HG02885 (cell line): ENCODE measurements around the gene JARID2.

Experiments used
- ATAC-seq: cut with Tn5 transposase; IDR thresholded peaks from one replicate; pipeline ENCODE4 v1.9.1; 2021; ENCODE audit warnings: mild to moderate bottlenecking; ENCODE audit not compliant: unreplicated experiment, poor library complexity

The JARID2 gene

DNA sequence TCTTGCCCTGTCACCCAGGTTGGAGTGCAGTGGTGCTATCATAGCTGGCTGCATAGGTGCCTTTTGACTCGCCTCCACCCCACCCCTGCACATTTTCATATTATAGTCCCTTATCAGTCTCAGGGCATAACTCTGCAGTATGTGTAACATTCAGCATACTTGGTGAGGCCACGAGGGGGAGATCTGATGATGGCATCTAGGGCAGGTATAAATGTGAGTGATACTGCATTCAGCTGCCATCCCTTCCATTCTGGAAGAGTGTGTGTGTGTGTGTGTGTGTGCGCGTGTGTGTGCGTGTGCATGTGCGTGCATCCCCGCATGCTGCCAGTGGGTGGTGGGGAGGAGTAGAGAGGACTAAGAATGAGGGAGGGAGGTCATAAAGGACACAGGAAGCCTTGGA is 81.4 kb downstream of the JARID2 start:
- ATAC-seq: no peak

DNA sequence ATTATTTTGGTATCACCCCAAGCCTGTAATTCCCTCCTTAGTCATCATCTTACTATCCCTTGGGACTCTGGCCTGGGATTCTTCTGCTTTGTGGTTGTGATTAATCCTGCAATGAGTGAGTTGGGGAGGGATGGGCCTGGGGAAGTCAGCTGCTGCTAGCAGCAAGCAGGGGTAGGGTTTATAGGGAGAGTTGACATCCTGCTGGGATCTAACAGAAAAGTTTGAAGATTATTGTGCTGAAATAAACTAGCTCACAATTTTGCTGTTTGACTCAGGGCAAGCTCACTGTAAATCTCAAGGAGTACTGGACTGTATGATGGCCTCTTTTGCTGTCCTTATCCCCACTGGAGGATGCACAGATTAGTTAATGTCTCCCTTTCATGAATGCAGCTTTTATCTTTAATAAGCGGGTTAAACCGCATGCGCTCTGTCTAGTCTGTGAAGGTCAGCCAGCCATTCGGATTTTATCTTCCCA is 83.4 kb downstream of the JARID2 start:
- ATAC-seq: no peak

DNA sequence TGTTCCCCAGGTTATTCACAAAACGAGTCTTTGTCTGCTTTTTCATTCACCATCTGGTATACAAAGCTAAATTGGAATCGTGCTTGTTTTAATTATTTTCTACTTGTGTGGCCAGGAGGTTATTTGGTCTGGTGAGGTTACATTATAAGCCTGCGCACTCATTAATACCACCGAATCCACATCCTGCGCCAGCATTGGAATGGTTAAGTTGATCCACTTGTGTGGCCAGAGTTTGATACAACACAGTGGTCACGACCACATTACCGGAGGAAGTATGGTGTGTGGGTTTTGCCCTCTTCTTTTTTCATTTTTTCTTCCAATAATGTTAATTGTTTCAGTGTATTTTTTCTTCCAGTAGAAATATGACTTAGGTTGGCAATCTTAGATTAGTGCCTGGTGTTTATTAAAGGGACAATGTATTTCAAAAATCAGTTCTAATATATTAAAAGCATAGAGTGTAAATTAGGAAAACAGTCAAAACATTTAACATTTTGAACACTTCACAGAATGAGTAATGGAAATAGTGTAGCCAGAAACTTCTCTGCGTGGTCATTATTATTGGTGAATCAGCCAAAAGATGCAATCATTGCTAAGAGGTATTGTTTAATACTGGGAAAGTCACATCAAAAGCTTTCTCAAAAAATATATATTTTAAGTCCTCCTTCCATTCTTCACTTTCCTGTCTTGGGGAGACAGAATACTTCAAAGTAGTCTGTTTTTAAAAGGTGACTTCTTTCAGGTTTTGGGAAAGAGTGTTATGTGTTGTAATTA is 84.5 kb downstream of the JARID2 start:
- ATAC-seq: no peak

DNA sequence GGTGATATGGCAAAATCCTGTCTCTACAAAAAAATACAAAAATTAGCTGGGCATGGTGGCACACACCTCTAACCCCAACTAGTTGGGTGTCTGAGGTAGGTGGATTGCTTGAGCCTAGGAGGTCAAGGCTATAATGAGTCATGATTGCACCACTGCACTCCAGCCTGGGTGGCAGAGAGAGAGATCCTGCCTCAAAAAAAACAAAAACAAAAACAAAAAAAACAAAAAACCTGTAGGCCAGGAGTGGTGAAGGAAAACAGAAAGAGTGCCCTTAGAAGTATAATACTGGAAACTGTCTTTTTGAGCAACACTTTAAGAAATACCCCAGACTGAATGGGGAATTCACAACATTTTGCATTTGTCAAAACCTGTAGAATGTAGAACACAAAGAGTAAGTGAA is 85.3 kb downstream of the JARID2 start:
- ATAC-seq: no peak

DNA sequence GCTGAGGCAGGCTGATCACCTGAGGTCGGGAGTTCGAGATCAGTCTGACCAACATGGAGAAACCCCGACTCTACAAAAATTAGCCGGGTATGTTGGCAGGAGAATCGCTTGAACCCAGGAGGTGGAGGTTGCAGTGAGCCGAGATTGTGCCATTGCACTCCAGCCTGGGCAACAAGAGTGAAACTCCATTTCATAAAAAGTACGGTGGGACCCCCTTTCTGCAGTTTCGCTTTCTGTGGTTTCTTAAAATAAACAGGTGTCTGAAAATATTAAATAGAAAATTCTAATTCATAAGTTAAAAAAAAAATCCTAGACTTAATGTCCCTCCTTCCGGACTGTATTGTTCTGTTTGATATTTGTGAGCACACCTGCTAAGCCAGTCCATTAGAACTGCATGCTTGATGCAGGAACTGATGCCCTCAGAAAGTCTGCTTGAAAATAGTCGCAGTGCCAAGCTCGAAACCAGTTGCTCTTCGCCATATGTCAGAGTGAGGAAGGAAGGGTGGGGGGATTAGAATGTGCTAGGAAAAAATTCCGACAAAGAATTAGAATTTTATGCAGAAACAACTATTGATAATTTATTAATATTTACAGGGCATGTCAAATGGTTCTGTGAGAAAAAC is 85.9 kb downstream of the JARID2 start:
- ATAC-seq: no peak

DNA sequence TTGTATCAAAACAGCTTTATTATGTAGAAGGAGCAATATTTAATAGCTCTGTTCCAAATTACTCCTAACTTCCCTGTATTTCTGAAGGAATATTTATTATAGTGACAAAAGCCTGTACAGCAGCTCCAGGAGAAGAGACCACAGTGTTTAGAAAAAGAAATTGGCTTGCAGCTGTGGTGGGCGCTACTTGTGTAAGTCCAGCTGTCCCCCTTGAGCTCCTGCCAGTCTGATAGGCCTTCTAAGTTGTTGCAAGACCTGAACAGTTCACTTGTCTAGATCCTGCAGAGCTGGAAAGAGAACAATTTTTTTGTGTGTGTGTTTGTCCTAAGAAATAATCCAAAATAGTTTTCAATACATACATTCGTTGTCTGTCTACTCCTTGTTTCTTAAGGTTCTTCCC is 86.6 kb downstream of the JARID2 start:
- ATAC-seq: no peak

DNA sequence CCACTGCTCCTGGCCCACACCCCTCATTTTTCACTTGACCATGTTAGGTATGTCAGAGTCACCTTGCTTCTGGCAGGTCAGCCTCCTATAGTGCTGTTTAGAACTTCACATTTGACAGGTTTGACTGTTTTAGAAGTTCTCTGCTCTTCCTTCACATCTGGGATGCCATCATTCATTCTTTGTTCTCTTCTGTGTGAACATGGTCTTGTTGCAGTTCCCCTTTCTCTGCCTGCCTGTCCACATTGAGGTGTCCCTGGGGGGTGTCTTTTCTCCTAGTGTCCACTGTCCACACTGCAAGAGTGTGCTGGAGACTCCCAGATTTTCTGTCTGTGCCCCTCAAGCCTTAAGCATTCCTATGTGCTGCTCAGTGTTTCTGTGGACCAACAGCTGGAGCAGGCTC is 89.5 kb downstream of the JARID2 start:
- ATAC-seq: no peak

DNA sequence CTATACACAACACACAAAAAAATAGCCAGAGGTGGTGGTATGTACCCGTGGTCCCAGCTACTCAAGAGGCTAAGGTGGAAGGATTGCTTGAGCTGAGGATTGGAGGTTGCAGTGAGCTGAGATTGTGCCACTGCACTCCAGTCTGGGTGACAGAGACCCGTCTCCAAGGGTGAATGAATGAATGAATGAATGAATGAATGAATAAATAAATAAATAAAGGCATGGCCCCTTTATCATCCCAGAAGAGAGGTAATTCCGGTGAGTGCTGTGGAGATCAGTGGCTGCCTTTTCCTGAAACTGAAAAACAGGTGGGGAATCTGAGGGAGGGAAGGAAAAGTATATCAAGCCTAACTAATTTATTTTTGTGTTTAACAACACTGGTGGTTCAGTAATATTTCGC is 90.0 kb downstream of the JARID2 start:
- ATAC-seq: no peak

DNA sequence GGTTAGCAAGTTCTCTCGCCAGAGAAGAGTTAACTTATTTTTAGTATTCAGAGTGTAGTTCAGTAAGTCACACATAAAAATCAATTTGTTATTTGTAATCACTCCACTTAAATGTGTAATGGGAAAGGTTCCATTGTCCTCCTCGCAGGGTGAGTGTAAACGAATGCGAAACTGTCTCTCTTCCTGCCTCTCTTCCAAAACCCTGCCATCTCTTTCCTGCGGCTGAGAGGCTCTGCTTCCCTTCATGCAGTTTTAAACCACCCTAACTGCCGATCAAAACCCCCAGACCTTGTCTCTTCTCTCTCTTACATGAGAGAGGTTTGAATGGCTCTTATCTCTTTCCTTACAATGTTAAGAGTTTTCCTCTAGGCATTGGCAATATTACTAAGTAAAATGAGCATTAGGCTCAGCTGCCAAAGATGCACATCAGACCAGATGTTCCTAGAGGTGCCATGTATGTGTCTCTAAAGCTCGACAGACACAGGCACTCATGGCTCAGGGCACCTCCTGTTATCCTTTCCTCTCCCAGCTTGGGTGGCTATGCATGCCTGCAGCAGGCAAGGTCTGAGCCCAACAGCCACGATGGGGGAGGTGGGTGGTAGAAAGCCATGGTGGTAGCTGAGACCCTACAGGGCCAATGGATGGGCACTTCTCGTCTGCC is 91.2 kb downstream of the JARID2 start:
- no peak for ATAC-seq

DNA sequence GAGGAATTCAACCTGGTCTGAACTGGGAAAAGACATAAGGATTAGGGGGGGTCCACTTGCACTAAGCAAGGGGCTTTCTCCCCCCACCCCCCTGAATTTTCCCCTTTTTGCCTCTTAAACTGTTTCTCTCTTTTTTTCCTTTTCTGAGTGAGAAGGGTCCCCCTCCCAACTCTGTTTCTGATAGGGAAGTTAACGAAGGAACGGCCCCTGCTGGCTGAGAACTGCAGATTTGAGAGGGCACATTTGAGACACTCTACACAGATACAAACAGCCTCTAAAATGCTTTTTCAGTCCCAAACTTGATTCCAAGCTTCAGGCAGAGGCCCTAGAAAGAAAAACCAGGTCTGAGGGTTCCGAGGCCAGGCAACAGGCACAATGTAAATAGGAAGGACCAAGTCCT is 91.7 kb downstream of the JARID2 start:
- no peak for ATAC-seq

DNA sequence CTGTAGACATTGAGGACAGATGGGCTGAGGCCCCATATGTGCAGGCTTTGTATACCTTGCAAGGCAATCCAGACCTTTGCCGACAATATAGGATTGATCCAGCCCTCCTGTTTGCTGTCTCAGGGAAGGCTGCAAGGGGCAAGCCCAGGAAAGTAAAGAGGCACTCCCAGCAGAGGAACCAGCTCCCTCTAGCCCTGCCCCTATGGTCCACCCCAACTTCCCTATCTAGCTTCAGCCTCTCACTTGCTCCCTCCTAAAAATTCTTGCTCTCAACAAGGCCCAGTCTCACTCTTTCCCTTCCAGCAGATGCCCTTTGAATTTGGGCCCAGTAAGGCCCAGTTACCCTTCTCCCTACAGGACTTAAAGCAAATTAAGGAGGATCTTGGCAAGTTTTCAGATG is 92.6 kb downstream of the JARID2 start:
- no peak for ATAC-seq

DNA sequence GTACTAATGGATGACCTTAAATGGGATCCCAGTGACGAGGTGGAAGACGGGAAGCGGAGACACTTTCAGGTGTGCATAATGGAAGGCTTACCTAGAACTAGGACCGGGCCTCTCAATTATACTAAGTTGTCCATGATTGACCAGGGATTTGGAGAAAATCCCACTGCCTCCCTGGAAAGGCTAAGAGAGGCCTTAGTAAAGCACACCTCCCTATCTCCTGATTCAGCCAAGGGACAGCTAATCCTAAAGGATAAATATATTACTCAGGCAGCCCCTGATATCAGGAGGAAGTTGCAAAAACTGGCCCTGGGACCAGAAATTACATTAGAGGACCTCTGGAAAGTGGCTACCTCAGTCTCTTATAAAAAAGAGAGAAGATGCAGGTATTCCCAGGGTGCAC is 93.2 kb downstream of the JARID2 start:
- no peak for ATAC-seq

DNA sequence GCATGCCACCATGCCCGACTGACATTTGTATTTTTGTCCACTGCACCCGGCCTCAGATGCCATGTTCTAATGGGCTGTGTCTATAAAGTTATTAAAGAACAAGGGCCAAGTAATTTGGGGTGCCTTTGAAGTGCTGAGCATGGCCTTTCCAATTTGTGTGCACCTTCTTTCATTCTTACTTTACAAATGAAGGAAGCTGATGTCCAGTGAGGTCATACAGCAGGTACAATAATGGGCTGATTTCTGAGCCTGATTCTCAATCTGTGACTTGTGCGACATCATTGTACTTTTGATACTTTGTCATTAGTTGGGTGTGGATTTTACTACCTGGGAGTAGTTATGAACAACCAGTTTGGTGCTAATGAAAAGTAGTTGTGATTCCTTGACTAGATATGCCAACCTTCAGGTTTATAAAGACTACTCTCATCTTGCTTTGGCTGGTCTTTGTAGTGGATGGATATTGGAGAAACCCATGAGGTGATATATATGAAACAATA is 94.3 kb downstream of the JARID2 start:
- ATAC-seq: no peak

DNA sequence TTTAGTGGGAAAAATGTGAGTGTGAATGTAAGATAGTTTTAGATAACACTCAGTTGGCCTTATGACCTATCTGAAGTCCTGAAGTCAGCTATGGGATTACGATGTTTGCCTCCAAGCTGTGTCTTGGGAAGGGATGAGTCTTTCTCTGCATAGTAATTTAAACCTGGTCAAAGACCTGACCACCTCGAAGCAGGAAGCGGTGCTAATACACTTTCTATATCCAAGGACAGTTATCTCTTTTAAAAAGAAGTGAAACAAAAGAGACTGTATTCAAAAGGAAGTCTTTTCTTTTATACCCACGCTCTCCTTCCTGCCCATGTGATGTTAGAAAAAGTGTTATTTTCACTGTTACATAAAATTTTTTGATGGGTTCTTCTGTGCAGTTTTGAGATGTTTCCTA is 94.9 kb downstream of the JARID2 start:
- ATAC-seq: no peak

DNA sequence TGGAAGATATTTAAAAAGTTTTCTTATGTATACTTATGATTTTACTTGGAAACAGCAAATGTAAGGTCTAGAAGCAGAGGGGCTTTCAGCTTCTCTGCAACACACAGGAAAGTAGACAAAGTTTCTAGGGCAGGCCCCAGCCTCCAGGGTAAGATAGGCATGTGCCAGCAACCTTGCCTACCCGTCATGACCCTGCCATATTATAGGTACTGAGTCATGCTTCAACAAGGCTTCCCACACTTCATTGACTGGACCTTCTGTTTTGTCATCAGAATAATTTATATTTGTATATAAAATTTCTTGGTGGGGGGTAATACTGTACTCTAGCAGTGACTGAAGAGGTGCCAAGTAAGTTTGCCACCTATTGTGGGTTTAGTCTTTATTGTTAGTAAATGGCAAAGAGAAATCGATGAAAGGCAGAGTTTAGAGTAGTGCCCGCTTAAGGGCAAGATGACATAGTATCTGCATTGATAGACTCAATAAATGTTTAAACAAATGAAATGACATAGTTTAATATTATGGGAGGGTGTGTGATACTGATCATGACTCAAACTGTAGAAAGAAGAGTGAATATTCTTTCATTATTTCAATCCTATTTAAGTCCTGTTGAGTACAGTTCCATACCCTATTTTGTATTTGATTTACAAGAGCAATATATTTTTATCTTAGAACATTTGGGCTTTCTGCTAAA is 95.6 kb downstream of the JARID2 start:
- ATAC-seq: no peak

DNA sequence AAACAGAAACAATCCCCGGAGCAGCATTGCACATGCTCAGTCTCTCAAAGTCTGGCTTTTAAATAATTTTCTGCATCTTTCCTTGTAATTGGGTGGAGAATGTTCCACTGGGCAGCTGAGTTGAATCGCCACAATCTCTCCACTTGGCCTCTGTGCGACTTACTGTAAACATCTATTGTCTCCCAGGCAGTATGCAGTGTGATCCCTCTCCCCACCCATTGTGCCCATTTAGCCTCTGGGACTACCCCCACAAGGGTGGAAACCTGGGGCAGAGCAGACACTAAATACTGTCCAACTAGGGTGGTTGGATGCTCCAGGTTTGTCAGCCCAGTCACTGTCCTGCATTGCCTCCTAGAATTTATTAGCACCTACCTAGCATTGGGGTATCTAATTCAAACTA is 96.2 kb downstream of the JARID2 start:
- no peak for ATAC-seq

DNA sequence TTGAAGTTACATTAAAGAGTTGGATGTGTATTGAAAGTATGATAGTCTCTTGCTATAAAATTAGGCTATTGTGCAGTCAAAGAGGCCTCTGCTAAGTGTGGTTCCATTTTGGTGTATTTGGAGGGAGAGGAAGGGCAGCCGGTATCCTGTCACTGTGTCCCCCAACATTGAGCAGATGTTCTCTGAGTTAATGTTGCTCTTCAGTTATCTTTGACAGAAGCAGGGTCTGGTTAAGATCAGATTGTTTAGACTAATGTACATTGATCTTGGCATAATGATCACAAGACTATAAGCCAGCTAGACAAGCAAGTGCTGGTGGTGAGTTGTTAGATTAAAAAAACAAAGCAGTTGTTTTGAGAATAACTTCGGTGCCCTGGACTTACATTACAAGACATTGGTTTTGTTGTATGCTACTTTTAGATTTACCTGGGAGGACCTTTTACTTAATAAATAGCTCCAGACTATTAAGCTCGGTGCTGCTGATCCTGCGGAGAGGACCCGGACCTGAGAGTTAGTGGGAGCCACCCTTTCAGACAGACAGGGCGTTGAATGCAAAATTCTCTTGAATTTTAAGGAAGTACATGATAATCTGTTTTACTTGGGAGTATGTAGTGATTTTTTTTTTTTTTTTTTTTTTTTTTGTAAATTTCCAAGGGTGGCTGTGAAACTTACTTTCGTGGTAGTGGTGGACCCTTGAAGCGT is 97.8 kb downstream of the JARID2 start:
- no peak for ATAC-seq

DNA sequence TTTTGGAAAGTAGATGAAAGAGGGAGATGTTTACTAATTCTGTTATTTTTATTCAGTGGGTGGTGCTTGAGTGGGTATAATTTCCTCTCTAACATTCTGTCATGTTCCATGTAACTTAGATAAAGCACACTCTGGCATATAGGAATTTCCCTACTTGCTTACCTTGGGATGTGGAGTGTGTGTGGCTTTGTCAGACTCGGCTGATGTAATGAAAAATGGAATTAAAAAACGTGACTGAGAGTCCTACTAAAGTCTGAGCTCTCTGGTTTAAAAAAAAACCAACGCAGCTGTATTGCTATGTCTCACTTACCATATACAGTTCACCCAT is 98.3 kb downstream of the JARID2 start:
- ATAC-seq: no peak

DNA sequence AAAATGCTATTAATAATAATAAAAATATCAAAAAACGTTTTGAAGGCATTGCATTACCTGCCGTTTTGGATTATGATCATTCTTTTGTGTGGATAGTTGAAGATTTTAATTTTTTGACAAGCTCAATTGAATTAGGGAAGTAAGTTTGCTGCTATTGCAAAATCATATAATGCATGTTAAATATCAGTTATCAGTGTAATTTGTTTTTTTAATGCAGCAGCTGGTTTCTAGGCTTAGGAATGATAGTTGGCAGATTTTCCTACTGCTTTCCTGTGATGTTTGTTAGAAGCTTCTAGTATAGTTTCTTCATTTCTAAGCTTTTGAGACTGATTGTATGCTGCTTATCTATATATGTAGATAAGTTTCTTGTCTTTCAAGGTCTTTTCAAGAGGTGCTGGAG is 99.0 kb downstream of the JARID2 start:
- ATAC-seq: no peak

DNA sequence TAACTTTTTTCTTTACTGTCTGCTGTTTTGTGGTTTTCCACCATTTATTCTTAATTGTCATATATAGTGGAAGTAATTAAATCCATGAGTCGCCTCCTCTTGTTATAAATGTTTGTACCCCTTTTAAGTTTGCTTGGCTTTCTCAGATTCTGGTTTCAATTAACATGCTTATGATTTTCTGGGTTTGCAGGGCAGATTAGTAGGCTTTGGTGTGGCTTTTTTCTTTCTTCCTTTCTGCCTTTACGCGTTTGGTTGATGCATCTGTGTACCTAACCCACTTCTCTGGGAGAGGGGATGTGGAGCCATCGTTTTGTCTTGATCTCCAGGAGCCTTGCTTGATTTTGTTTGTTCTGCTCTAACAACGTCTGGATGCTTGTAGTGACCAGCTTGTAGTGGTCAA is 100.4 kb downstream of the JARID2 start:
- ATAC-seq: no peak
